GOT3 (cell line): ENCODE measurements around the gene TTC12.

ENCODE experiments used
- DNase-seq: peaks from one replicate; lab custom pipeline; 2025; ENCODE audit warnings: mixed read lengths; lab: John Stamatoyannopoulos, UW

The TTC12 gene

GRCh38 chr11:113375402-113375801 is 61.0 kb downstream of the TTC12 start:
- DNase-seq = no peak

- DNase-seq = no peak
Observed at GRCh38 chr11:113376156-113376555, 61.8 kb downstream of the TTC12 start.

GRCh38 chr11:113377681-113378412 is 63.5 kb downstream of the TTC12 start:
- DNase-seq = no peak

GRCh38 chr11:113378692-113379091 is 64.3 kb downstream of the TTC12 start:
- DNase-seq = no peak

GRCh38 chr11:113382121-113382520 is 67.7 kb downstream of the TTC12 start:
- DNase-seq = no peak

GRCh38 chr11:113384551-113384950 is 70.2 kb downstream of the TTC12 start:
- DNase-seq = no peak

- DNase-seq = no peak
Observed at GRCh38 chr11:113385749-113386148, 71.4 kb downstream of the TTC12 start.

GRCh38 chr11:113386866-113387265 is 72.5 kb downstream of the TTC12 start:
- DNase-seq = no peak

GRCh38 chr11:113387605-113388211 is 73.3 kb downstream of the TTC12 start, which contains the start of gene ANKK1:
Gene ANKK1 (plus strand): TSS chr11:113387779. CDS start chr11:113387885, 106 bp downstream.
- DNase-seq = no peak

- no peak for DNase-seq
Observed at GRCh38 chr11:113389272-113389671, 74.9 kb downstream of the TTC12 start.

GRCh38 chr11:113392236-113392921 is 78.0 kb downstream of the TTC12 start:
- no peak for DNase-seq

GRCh38 chr11:113393501-113393985 is 79.2 kb downstream of the TTC12 start:
- no peak for DNase-seq

- no peak for DNase-seq
Observed at GRCh38 chr11:113394919-113395318, 80.5 kb downstream of the TTC12 start.

- DNase-seq = no peak
Observed at GRCh38 chr11:113395782-113396336, 81.5 kb downstream of the TTC12 start.

GRCh38 chr11:113396690-113397089 is 82.3 kb downstream of the TTC12 start:
- DNase-seq = no peak

- DNase-seq = no peak
Observed at GRCh38 chr11:113397212-113397611, 82.8 kb downstream of the TTC12 start.

- no peak for DNase-seq
Observed at GRCh38 chr11:113397821-113398220, 83.4 kb downstream of the TTC12 start.

GRCh38 chr11:113398669-113399430 is 84.5 kb downstream of the TTC12 start:
- no peak for DNase-seq

- DNase-seq = no peak
Observed at GRCh38 chr11:113400631-113401230, 86.3 kb downstream of the TTC12 start.

GRCh38 chr11:113401718-113402117 is 87.3 kb downstream of the TTC12 start:
- DNase-seq = peak; percentile 10

- DNase-seq = no peak
Observed at GRCh38 chr11:113404859-113405430, 90.6 kb downstream of the TTC12 start.
